AG20443 (cell line): ENCODE measurements around the gene GMPPA.

Experiments used
- DNase-seq: peaks from one replicate; pipeline ENCODE4 v3.0.0; 2012; ENCODE audit warnings: low spot score, mixed read lengths

Gene GMPPA

DNA sequence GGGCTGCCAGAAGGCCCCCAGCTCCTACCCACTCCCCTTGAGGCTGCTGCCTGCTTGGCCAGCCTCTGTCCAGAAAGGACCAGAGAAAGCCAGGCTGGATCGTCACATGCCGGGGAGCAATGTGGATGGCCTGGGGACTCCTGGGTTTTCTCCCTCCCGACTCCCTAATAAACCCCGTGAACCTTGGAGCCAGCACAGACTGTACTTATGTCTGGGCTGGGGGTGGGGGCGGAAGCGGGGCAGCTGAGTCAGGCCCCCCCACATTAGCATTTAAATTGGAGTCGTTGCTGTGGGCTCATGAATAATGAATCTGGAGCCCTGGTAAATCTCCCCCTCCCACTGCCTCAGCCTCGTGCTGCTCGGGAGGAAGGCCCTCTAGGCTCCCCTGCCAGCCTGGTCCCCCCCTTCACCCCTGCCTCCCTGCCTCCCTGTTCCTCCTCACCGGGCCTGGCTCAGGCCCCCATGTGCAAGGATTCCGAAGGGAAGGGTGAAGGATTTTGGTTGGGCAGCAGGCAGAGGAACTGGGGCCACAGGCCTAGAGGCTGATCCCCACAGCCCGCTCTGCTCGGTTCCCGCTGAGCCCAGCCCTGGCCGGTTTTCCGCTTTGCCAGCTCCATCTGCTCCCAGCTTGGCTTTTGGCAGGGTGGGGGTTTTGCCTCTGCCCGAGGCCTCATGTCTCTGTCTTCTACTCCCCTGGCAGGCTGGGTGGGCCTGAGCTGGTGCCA is 8.3 kb downstream of the GMPPA start:
- no peak for DNase-seq

DNA sequence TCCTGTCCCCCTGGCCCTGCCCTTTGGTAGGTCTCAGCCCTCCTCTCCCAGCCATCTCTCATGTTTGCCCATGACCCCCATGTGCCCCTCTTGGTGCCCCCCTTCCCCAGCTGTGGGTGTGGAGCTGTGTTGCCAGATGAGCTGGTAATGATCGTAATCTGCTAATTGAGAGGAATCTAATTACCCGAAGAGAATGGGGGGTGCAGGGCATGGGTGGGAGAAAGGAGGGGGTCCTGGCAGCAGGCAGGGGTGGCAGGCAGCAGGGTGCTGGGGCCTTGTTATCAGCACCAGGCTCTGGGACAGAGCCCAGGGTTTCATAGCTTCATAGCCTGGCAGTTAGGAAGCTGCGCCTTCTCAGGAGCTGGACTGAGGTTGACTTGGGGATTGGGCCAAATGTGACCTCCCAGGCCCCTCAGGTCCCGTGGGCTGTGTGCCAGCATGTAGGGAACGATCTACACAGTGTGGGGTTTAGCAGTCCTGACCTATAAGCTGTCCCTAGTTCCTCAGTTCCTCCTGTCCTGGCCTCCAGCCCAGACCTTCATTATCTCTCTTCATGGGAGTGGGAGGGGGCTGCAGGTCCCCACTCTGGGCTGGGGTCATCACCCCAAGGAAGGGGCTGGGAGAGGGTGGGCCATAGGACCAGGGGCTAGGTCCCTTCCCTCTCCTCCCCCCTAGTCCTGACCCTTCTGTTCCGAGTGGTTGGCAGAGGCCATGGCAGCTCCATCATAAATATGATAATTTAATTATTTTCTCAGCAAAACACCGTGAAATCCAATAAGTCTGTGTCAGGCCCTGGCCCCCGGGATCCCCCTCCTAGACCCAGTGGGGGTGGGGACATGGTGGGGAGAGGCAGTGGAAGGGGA is 9.1 kb downstream of the GMPPA start:
- DNase-seq = no peak

DNA sequence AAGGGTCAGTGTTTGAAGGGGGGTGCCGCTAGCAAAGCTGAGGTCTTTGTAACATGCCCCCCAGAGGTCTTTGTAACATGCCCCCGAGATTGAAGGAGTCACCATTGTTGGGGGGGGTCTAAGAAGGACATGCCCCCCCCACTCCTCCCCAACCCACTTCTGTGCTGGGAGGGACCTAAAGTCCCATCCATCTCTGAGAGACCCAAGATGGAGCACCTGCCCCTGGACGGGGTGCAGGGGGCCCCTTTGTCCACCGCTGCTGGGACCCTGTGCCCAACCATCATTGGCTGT is 9.7 kb downstream of the GMPPA start:
- no peak for DNase-seq

DNA sequence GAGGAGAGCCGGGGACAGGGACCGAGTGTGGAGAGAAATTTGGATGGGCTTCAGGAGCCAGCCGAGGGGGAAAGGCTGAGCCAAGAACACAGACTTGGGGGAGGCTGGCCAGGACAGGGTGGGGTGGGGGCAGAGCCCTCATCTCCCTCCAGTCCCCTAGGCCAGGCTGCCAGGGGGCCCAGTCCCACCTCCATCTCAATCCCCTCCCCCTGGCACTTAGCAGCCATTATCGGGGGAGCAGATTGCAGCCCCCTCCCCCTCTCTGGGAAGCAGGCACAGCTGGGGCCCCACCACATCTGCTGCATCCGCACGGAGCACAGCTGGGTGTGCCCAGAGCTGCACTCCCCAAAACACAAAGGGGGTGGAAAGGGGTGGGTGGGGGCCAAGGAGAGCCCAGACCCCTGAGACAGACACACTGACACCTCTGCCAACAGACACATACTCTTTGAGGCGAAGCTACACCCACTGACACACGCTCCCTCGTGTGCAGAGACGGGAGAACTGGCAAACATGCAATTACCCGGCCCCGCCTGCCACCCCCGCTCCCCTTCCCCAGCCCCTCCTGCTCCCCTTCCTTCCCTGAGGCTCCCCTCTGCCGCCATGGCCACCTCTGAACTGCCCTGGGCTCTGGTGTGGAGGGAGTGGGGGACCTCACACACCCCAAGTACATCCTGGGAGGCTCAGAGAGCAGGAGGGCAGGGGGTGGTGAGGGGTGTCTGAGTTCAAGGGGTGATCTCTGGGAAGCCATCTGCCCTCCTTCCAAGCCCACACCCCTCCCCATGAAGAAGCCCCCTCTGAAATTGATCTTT is 10.5 kb downstream of the GMPPA start:
- no peak for DNase-seq

DNA sequence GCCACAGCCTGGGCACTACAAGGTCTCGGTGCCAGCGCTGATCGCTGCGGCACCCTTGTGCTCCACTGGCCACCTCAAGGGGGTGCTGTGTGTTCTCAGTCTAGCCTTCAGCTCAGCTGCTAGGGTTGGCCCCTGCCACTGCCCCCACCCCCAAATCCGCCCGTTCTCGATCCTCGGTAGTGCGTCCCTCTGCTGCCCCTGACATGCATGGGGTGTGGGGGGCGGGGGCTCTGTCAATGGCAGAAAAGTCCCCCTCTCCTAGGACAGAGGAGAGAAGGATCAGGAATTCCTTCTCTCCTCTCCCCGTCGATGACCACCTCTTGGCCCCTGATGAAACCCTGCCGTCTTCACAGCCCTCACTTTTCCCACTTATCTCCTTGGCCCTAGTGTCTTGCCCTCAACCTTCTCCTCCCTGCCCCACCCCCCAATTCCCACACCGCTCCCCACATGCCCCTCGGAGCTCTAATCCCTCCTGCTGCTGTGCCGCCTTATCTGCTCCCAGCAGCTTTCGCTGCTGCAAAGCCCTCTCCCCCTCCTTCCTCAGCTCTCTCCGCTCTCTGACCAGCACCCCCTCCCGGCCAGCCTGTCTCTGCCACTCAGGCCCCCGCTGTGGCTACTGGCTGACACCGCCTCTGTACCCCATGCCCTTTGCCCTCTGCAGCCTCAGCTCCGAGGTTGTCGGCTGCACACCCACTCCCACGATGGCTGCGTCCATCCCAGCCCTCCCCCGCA is 11.3 kb downstream of the GMPPA start:
- DNase-seq = peak; percentile 71

DNA sequence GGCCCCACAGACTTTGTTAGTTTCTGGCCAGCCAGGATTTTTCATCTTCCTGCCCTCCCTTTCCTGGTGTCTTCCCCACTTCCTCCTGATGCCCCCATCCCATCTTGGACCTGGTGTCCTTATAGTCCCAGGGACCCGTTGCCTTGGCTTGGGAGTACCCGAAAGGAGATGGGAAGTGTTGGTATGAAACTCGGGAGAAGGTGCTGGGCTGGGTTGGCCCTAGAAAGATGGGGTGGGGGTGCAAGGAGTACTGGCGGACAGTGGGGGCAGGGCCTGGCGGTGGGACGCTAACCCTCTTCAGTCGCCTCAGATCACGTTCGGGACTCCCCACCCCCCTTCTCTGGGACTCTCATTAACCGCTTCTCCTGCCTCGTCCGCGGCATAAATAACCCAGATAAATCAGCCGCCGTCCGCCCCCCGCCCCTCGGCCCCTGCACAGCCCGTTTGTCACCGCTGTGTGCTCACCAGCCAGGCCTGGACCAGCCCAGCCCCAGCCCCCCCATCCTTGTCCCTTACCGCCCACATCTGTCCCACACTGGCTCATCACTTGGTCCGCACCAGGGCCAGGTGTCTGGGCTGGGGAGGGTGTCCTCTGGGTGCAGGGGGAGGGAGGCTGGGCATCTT is 11.9 kb downstream of the GMPPA start:
- no peak for DNase-seq

DNA sequence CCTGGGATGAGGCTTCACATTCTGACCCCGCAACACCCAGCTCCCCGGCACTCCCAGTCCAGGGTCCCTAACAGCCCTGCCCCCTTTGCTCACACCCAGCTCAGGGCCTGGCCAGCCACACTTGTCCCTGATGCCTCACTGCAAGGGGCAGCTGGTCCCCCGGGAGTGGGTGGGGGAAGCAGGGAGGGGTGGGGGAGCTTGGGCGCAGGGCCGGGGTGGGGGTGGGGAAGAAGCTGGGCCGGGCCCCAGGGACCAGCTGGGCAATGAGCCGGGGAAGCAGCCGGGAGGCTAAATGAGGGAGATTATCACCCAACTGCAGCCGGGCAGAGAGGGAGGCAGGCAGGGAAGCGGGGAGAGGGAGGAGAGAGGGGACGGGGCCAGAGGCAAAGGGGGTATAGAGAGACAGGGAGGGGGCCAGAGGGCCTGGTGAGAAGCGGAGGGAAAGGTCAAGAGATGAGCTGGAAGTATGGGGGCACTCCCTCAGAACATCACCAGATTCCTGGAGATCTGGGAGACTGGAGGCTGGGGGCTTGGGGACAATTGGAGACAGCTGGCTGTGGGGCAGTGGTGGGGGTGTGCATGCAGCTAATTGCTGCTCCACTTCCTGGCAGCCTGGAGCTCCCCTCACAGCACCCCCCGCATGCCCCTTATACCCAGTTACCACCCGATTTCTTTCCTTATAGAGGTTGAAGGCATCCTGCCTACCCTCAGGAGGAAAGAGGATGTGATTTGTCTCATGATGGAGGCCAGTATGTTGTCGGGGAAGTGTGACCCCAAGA is 13.0 kb downstream of the GMPPA start:
- no peak for DNase-seq

DNA sequence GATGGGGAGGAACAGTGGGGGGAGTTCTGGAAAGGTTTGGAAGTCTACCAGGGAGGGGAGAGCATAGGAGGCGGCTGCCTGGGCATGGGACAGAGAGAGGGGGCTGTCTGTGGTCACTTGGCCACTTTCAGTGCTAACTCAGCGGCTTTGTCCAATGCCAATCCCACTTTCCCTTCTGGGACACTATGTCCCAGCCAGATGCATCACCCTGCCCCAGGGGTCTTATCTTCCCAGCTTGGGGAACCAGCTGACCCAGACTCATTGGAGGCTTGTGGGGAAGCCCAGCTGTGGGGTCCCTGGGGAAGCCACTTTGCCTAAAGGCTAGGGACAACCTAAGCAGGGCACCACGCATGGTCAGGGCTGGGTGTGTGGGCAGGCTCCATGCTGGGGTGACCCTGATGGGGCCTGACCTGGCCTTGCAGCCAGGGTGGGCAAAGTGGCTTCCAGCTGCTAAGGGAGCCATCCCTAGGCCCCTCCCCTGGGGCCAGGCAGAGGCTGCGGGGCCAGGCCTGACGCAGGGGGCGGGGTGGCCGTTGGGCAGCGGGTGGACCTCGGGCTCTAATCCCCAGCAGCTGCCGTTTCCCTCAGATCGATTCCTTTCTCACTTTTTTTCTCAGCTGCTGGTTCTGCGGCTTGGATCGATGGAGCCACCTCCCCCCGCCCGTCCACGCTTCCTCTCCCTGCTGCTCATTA is 14.0 kb downstream of the GMPPA start:
- DNase-seq = no peak

DNA sequence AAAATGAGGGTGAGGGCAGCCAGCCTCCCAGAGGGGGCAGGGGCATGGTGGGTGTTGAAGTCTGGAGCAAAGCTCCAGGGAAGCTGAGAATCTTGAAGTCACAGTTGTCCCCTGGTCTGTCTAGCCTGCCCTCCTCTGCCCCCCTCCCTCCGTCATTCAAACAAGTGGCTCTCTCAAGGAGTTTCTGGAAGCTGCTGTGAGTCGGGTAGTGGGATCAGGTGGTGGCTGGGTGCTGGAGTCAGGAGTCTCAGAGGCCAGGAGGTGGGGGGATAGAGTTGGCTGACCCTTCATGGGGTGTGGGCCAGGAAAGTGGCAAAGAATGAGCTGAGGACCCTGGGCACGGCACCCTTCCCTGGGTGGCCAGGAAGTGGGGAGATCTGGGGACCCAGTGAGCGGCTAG is 15.1 kb downstream of the GMPPA start:
- DNase-seq = no peak

DNA sequence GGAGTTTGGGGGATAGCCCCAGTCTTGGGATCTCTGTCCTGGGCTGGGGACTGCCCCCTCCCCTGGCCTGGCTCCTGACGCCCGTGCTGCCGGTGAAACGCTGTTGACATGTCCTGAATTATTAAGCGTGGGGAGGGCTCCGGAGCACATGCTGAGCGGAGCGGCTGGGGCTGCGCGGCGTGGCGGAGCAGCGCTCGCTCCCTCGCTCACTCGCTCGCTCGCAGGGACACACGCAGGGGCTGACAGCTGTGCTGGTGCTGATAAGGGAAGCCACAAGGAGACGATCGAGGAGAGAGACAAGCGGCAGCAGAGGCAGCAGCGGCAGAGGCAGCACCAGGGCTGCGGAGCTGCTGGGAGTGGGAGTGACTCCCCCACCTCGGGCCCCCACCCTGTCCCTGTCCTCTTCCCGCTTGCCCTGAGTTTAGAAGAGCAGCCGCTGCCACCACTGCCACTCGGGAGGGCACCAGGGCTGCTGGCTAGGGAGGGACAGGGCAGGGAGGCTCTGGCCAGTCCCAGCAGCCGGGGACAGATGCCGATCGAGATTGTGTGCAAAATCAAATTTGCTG is 15.6 kb downstream of the GMPPA start, which contains the start of gene ASIC4:
Gene ASIC4, plus strand, starts transcription at position 287 of the 566 bp plus-strand sequence. Its CDS starts 243 bp downstream, at position 530.
- peak; percentile 39 for DNase-seq

DNA sequence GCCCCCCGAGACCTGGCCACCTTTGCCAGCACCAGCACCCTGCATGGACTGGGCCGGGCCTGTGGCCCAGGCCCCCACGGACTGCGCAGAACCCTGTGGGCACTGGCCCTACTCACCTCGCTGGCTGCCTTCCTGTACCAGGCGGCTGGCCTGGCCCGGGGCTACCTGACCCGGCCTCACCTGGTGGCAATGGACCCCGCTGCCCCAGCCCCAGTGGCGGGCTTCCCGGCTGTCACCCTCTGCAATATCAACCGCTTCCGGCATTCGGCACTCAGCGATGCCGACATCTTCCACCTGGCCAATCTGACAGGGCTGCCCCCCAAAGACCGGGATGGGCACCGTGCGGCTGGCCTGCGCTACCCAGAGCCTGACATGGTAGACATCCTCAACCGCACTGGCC is 16.1 kb downstream of the GMPPA start:
- no peak for DNase-seq

DNA sequence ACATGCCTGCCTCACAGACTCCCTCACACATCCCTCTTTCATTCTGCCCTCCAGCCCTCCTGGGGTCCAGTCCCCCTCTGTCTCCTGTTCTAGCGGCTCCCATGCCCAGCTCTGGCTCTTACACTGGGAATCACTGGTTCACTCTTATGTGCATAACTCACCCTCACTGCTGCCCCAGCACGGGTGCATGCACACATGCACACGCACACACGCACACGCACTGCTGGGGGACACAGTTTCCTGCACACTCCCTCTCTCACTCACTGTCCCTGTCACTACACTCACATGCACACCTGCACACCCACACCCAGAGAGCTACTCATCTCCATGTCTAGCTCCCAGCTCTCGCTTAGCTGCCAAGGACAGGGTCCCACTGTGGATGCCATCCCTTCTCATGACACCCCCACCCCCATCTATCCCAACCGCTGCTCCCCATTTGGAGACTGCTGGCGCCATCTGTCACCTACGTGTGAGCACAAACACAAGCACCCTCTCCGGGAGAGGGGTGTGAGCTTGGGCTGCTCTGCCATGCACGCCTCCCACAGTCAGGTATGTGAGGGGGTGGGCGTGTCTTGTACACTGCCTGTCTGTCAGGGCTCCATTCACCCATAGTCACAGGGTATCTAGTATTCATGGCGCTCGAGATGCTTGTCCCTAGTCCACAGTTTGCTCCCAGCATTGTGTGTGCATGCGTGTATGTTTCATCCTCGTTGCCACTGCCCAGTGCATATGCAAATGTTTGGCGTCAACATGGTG is 17.4 kb downstream of the GMPPA start:
- no peak for DNase-seq

DNA sequence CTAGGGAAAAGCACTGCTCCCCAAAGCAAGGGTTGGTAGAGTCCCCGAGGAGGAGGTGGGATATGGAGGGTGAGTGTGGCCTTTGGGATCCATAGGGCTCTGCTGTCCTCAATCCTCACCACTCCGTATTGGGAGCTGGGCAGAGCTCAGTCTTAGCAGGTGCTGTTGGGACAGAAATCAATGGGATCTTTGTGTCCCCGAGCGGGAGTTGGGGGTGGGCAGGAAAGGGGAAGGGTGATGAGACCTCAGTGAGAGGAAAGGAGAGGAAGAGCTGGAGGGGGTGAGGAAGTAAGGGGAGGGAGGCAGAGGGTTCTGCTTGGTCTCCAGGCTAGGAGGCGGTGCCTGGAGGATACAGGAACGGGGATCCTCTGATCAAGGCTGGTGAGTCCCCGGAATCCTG is 18.2 kb downstream of the GMPPA start:
- no peak for DNase-seq

DNA sequence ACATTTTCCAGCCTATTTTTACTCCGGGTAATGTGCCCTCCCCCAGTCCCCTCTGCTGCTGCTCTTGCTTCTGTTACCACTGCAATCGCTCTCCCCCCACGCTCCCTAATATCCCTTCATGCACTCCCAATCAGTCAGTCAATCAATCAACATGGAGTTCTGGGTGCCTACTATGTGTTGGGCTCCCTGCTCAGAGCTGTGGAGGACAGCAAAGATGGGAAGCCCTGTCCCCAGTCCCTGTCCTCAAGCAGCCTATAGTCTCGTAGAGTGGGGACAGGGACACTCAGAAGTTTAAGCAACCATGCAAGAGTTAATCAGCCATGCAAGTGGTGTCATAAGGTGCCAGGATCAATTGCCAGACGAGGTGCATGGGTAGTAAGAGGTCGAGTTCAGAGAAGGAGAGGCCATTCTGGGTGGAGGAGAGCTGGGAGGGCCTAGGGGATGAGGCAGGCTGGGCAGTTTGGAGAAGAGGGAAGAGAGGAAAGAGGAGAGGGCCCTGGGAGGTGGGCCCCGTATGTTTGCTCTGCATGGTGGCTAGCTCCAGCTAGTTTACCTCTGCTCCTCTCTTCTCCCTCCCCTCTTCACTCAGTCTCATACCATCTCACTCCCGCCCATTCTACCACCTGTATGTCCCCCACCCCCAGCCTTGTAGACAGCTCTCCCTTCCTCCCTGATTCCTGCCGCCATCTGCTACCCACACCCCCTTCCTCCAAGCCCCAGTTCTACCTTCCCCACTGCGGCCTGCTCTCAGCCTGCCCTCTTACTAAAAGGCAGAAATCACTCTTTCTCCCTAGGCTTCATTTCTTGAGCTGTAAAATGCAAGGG is 19.5 kb downstream of the GMPPA start:
- DNase-seq = no peak

DNA sequence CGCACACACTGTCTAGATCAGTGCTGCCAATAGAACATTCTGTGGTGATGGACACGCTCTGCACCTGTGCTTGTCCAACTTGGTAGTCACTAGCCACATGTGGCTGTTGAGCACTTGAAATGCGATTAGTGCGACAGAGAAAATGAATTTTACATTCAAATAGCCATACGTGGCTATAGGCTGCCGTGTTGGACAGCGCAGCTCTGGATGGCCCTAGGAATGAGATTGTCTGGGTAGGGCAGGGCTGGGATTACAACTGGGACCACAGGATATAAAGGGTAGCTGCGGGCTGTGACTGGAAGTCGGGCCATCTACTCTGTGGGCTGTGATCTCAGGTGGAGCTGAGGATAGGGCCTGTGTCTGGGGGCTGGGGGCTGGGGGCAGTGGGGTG is 20.8 kb downstream of the GMPPA start:
- DNase-seq = no peak

DNA sequence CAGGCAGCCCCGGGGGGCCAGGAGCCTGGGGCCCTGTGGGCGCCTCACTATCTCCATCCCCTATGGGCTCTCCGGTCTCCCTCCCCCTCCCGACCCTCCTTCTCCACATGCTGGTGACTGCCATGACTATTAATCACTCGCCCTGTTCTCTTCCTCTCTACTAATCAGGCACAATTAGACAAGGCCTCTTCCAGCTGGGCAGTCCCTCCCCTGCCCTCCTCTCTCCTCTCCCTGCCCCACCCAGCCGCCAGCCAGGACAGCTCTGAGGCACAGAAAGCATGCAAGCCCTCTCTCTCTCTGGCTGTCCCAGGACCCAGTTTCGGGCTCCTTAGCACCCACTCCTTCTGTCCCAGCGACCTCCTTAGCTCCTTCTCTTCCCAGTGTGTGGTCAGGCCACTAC is 21.4 kb downstream of the GMPPA start:
- peak; percentile 39 for DNase-seq

DNA sequence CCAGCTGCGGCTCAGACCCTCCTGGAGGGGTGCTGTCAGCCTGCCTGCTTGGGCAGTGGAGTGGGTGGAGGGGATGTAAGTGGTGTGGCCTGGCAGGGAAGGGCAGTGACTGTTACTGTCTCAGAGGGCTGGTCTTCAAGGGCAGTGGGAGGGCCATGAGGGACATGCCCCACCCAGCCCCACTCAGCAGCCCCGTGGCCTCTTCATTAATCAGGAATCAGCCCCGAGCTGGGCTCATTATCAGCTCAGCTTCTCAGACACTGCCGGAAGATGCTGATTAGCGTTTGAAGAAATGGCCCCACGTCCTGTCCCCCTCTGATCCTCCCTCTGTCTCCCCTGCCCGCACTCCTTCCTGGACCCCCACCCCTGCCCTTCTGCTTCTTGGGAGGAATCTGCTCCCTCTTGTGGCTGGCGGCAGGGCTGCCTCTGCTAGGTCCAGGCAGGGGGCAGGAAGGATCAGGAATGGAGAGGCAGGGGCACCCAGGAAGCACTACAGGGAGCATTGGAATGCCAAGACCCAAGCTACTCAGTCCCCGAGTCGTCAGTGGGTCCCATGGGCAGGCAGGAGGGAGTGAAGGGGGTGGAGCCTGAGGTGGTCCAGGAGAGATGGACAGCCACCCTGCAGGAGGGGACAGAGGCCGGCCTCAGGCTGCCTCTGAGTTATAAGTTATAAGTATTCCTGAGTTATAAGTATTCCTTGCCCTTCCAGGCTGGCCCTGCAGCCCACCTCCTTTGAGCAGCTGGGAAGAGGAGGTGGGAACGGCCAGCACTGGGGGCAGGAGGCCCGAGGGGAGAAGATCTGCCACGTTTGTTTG is 22.6 kb downstream of the GMPPA start:
- peak; percentile 86 for DNase-seq
